ENCODE results near the gene FOXE3. TPM values are rescaled to one million over a fixed set of nuclear protein-coding genes. Genes with fewer than 3 reads are reported as not detected.

Gene FOXE3
- total and polyA plus RNA-seq, 9 of the 15 experiments (the other 6 are each of a cell fraction or from before 2014, with no cell fraction given) = not detected

- TF ChIP-seq TCF3 (CRISPR knock-in tag; IDR thresholded peaks at IDR 0.05) = no peak
- no peak for TF ChIP-seq RUNX1 (IDR thresholded peaks at IDR 0.05; ENCODE audit: low read depth)
- TF ChIP-seq REST (IDR thresholded peaks at IDR 0.05; ENCODE audit: borderline replicate concordance) = peak; percentile 72; the same call in 1 of the 2 replicates
- no peak for TF ChIP-seq REST (CRISPR knock-in tag; IDR thresholded peaks at IDR 0.05; ENCODE audit: low read depth)
- no peak for TF ChIP-seq ERF (CRISPR knock-in tag; IDR thresholded peaks at IDR 0.05)
- TF ChIP-seq MEF2D (tag; conservative IDR thresholded peaks at IDR 0.05; ENCODE audit: low read depth) = peak; percentile 91
- TF ChIP-seq MYBL2 (IDR thresholded peaks at IDR 0.05; ENCODE audit: low read depth) = no peak
- TF ChIP-seq MYBL2 (CRISPR knock-in tag; IDR thresholded peaks at IDR 0.05; ENCODE audit: borderline replicate concordance) = no peak
- no peak for TF ChIP-seq MIER1 (IDR thresholded peaks at IDR 0.05; ENCODE audit: low read depth)
- no peak for TF ChIP-seq ZNF445 (CRISPR knock-in tag; IDR thresholded peaks at IDR 0.05; ENCODE audit: low read depth)
- no peak for TF ChIP-seq SP2 (IDR thresholded peaks at IDR 0.05; ENCODE audit: extremely low read depth, low read depth, low read length, poor library complexity, severe bottlenecking)
- TF ChIP-seq ZKSCAN1 (IDR thresholded peaks at IDR 0.05; ENCODE audit: low read depth, low read length) = no peak
- no peak for TF ChIP-seq ZNF449 (CRISPR knock-in tag; IDR thresholded peaks at IDR 0.05)
- no peak for TF ChIP-seq POLR2B (IDR thresholded peaks at IDR 0.05; ENCODE audit: low read depth, partially characterized antibody)
- TF ChIP-seq LEF1 (IDR thresholded peaks at IDR 0.05) = no peak
- no peak for TF ChIP-seq POLR2G (IDR thresholded peaks at IDR 0.05; ENCODE audit: low read depth, low read length)
- no peak for TF ChIP-seq USF1 (CRISPR knock-in tag; IDR thresholded peaks at IDR 0.05)
- no peak for TF ChIP-seq NFYB (IDR thresholded peaks at IDR 0.05; ENCODE audit: extremely low read depth, insufficient read length)
- no peak for TF ChIP-seq BMI1 (IDR thresholded peaks at IDR 0.05; ENCODE audit: low read length)
- no peak for TF ChIP-seq FOXK1 (CRISPR knock-in tag; IDR thresholded peaks at IDR 0.05; ENCODE audit: borderline replicate concordance)
Measured at GRCh38 chr1:47424336-47424982, 8.4 kb downstream of the FOXE3 start (continued).

Measured in K562 (cell line).